ENCODE data around the gene KLK6.
A peak's percentile ranks its signal among the peaks of the same experiment; 100 is the strongest.

The KLK6 gene

GRCh38 chr19:50909240-50910070 lies 59.9 kb downstream of the KLK6 start:
- peak in 1 of 5 donors; percentile 27 for DNase-seq

Data from T-helper 1 cell (primary cell).